A549 (cell line): Measurements from ENCODE around the gene FCSK. TPM values are rescaled to one million over a fixed set of nuclear protein-coding genes. Genes with fewer than 3 reads are reported as not detected.
A peak's percentile ranks its signal among the peaks of the same experiment; 100 is the strongest.

ENCODE experiments used
- ATAC-seq, 2 experiments: fragments of 200-7000 bp in 1 of 2; fragments of >200 bp in 1 of 2; cut with Nextera tagmentation in 1 of 2; cut with Tn5 transposase in 1 of 2; 3 replicates each; pipeline versions ENCODE4 v1.8.0 to v1.9.1; 2018 to 2020; ENCODE audit warnings: mild to moderate bottlenecking in 1 of 2, moderate library complexity in 1 of 2
- CTCF ChIA-PET: fragments of 300-600 bp; sonication (Branson Sonifier 250); formaldehyde crosslinking; extraction: SDS; loops from one replicate; lab custom pipeline; 2021; ENCODE audit warnings: antibody characterized with exemption, inconsistent platforms; lab: Yijun Ruan, JAX
- POLR2A ChIA-PET: fragments of 350-600 bp; formaldehyde crosslinking; extraction: SDS; loops from one replicate; lab custom pipeline; 2021; ENCODE audit warnings: antibody characterized with exemption, inconsistent platforms; lab: Yijun Ruan, JAX
- DNase-seq, 2 experiments: peaks; one replicate each; pipeline versions ENCODE4 v3.0.0 to v3.0.0-alpha.2; 2011 to 2016; ENCODE audit warnings: low read depth in 1 of 2, low spot score in 1 of 2
- FAIRE-seq: peaks from 2 replicates; lab custom pipeline; 2011; peaks lifted over from hg19 to GRCh38; lab: Jason Lieb, UNC
- H3K27ac ChIP-seq, 2 experiments: fragments of >200 bp; sonication (Bioruptor Twin); formaldehyde crosslinking; 3 replicates each; pipeline ENCODE4 v1.5.1; 2016 to 2017
- H3K4me1 ChIP-seq: fragments of >200 bp; sonication (Bioruptor Twin); formaldehyde crosslinking; 3 replicates; pipeline ENCODE4 v1.6.1; 2016
- H3K4me2 ChIP-seq: fragments of >200 bp; sonication (Bioruptor Twin); formaldehyde crosslinking; 3 replicates; pipeline ENCODE4 v1.6.1; 2016
- H3K4me3 ChIP-seq: fragments of >200 bp; sonication (Bioruptor Twin); formaldehyde crosslinking; 3 replicates; pipeline ENCODE4 v1.5.1; 2016
- H3K9me3 ChIP-seq: fragments of >200 bp; sonication (Bioruptor Twin); formaldehyde crosslinking; 3 replicates; pipeline ENCODE4 v1.6.1; 2016
- BHLHE40 ChIP-seq: IDR thresholded peaks from 2 replicates; pipeline ENCODE4 v1.6.1; 2012; ENCODE audit warnings: low read depth, low read length, inconsistent platforms
- CBX2 ChIP-seq: fragments of 200-600 bp; sonication (generic); IDR thresholded peaks from 2 replicates; pipeline ENCODE4 v1.6.1; 2016; ENCODE audit warnings: low read depth, mild to moderate bottlenecking, borderline replicate concordance
- CHD4 ChIP-seq: fragments of 200-600 bp; sonication (generic); IDR thresholded peaks from 2 replicates; pipeline ENCODE4 v1.6.1; 2016; ENCODE audit warnings: antibody characterized with exemption, mild to moderate bottlenecking, borderline replicate concordance
- EHF ChIP-seq: fragments of 250-450 bp; sonication (Bioruptor Pico); IDR thresholded peaks from 2 replicates; pipeline ENCODE4 v1.5.0; 2020; ENCODE audit warnings: mild to moderate bottlenecking
- EP300 ChIP-seq, 2 experiments: fragments of >200 bp; sonication (Bioruptor Twin); formaldehyde crosslinking; IDR thresholded peaks; 2 replicates in 1 of 2; 3 replicates in 1 of 2; pipeline ENCODE4 v1.6.1; 2016 to 2017
- FOSB ChIP-seq: fragments of 250-450 bp; sonication (Bioruptor Pico); IDR thresholded peaks from 2 replicates; pipeline ENCODE4 v1.5.0; 2020; ENCODE audit warnings: mild to moderate bottlenecking, moderate library complexity
- HOXB13 ChIP-seq: fragments of 250-450 bp; sonication (Bioruptor Pico); IDR thresholded peaks from 2 replicates; pipeline ENCODE4 v1.5.0; 2020; ENCODE audit warnings: low read depth, mild to moderate bottlenecking, moderate library complexity
- JUN ChIP-seq, 2 experiments: fragments of >200 bp; sonication (Bioruptor Twin); formaldehyde crosslinking; IDR thresholded peaks; 2 replicates in 1 of 2; 3 replicates in 1 of 2; pipeline ENCODE4 v1.6.1; 2016 to 2017
- KDM1A ChIP-seq: fragments of 200-600 bp; sonication (generic); IDR thresholded peaks from 2 replicates; pipeline ENCODE4 v1.6.1; 2016; ENCODE audit warnings: low read depth, mild to moderate bottlenecking
- NFE2L2 ChIP-seq: fragments of 150-350 bp; conservative IDR thresholded peaks from 2 replicates; pipeline ENCODE4 v1.6.1; 2014; ENCODE audit warnings: low read length
- NR3C1 ChIP-seq: fragments of >200 bp; sonication (Bioruptor Twin); formaldehyde crosslinking; IDR thresholded peaks from 3 replicates; pipeline ENCODE4 v1.6.1; 2017
- POLR2AphosphoS2 ChIP-seq: conservative IDR thresholded peaks from 2 replicates; pipeline ENCODE4 v1.6.1; 2012; ENCODE audit warnings: low read length, improper control_type of control experiment, inconsistent platforms
- RARB ChIP-seq: fragments of 250-450 bp; sonication (Bioruptor Pico); IDR thresholded peaks from 2 replicates; pipeline ENCODE4 v1.8.0; 2021; ENCODE audit warnings: mild to moderate bottlenecking, moderate library complexity
- RNF2 ChIP-seq: fragments of 200-600 bp; sonication (generic); IDR thresholded peaks from 2 replicates; pipeline ENCODE4 v1.6.1; 2016; ENCODE audit warnings: low read depth, mild to moderate bottlenecking, antibody characterized with exemption, moderate library complexity, borderline replicate concordance
- SREBF2 ChIP-seq: fragments of 450-650 bp; IDR thresholded peaks from 2 replicates; pipeline ENCODE4 v1.6.1; 2014; ENCODE audit warnings: mild to moderate bottlenecking, moderate library complexity
- ZC3H11A ChIP-seq: fragments of 450-650 bp; IDR thresholded peaks from 2 replicates; pipeline ENCODE4 v1.6.1; 2014; ENCODE audit warnings: antibody characterized with exemption, mild to moderate bottlenecking
- ZNF302 ChIP-seq: fragments of 250-450 bp; sonication (Bioruptor Pico); IDR thresholded peaks from 2 replicates; pipeline ENCODE4 v1.9.0; 2021; ENCODE audit warnings: inconsistent platforms, mild to moderate bottlenecking, moderate library complexity
- WGBS: methylation state at CpG from one replicate; pipeline ENCODE4 v1.1.6; 2017; ENCODE audit errors: missing lambda C conversion rate; 5-methylcytosine and 5-hydroxymethylcytosine counted together
- polyA plus RNA-seq, 4 experiments: library from polyadenylated mRNA; depleted of rRNA in 3 of 4; stranded (reverse); fragments of >200 nt; fragmentation: RNase III in 1 of 4; extraction: RNeasy Plus Mini Kit Qiagen cat#74134 plus additional on column Dnase treatment in 1 of 4; gene quantifications; 2 replicates in 3 of 4; 3 replicates in 1 of 4; pipeline ENCODE4 v1.2.3, GENCODE V29; 2011 to 2017
- TF ChIP-seq, protein P1 (sequence below): fragments of 450-650 bp; IDR thresholded peaks from 2 replicates; pipeline ENCODE4 v1.6.1; 2014; ENCODE audit warnings: antibody characterized with exemption
- TF ChIP-seq, protein P2 (sequence below): fragments of >200 bp; sonication (Bioruptor Twin); formaldehyde crosslinking; IDR thresholded peaks from 2 replicates; pipeline ENCODE4 v1.6.1; 2016
- TF ChIP-seq, protein P3 (sequence below): IDR thresholded peaks from 2 replicates; pipeline ENCODE4 v1.6.1; 2012; ENCODE audit warnings: low read depth, borderline replicate concordance
- TF ChIP-seq, protein P4 (sequence below): fragments of 250-450 bp; sonication (Bioruptor Pico); IDR thresholded peaks from 2 replicates; pipeline ENCODE4 v1.5.0; 2020; ENCODE audit warnings: low read depth, mild to moderate bottlenecking, moderate library complexity

The FCSK gene
- polyA plus RNA-seq, 2 of the 4 experiments (the other 2 are of a cell fraction): 5.7 to 6.8 TPM

DNA sequence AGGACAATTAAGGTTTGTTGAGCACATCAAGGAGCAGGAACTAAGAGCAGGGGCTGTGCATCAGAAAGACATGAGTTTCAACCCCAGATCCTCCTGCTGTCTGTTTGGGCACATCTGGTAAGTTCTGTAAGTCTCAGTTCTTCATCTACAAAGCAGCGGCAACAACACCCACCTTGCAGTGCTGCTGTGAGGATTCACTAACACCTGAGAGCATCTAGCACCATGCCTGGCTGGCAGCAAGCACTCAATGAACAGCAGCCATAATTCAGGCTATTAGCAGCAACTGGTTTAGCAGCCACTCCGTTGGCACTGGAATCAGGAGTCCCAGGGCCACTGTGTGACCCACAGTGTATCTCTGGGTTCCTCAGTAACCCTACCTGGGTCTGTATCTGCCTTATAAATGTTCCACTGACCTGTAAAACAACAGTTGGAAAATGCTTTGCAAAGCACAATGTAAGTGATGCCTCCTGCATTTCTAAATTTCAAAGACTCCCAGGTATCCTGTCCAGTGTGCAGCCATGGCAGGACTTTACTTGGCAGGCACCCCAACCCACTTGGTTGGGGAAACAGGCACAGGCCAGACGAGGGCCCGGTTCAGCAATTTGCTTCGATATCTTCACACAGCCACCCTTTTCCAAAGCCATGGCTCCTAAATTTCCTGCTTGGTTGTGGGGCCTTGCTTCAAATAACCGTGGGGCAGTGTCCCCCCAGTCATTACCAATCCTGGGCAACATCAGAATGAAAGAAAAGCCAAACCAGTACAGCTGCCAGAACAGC, 19.7 kb upstream of the FCSK start:
- H3K27ac ChIP-seq: peak overlapping the region in 1 of 2 experiments; percentile 72; a peak in 3 of 6 replicates
- no peak for FAIRE-seq
- WGBS: 89% methylated on average over 6 of the region's 6 CpGs

DNA sequence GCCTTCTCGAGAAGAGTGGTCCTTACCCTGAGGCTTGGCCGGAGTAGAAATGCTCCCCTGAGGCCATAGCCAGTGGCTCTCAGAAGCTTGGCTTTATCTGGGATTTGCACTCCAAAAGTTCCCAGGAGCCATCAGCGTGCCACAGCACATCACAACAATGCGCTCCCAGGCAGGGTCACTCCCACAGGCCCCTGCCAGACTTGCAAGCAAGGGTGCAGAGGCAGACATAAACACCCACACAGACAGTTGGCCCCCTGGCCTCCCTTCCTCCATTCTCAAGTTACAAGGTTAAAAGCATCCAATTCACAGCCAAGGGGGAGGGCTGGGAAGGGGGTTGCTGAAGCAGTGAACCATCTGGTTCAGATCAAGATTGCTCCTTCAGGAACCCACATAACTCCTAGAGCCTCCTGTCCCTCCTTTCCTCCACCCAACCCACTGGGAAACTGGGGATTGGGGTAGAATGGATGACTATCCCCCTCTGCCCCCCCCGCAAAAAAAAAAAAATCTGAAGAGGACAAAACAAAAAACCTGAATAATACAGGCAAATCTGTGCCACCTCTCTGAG, 17.3 kb upstream of the FCSK start:
- Histone ChIP-seq H3K27ac (peak overlapping the region; percentile 1 to 98; a peak in 4 of 6 replicates), H3K4me2 (peak overlapping the region; percentile 89), H3K4me3 (peak overlapping the region; percentile 69), H3K4me1 (peaks cover 59% of the 10 kb centered on the region), H3K9me3 (no peaks in the 10 kb centered on the region)
- no peak for ATAC-seq
- TF ChIP-seq EP300 (IDR thresholded peaks at IDR 0.05): no peak
- TF ChIP-seq SREBF2: no peak
- TF ChIP-seq ZC3H11A: no peak
- no peak for TF ChIP-seq ZNF302 (CRISPR knock-in tag)
- no peak for TF ChIP-seq NFE2L2
- TF ChIP-seq RARB (CRISPR knock-in tag): no peak
- TF ChIP-seq, protein P1, sequence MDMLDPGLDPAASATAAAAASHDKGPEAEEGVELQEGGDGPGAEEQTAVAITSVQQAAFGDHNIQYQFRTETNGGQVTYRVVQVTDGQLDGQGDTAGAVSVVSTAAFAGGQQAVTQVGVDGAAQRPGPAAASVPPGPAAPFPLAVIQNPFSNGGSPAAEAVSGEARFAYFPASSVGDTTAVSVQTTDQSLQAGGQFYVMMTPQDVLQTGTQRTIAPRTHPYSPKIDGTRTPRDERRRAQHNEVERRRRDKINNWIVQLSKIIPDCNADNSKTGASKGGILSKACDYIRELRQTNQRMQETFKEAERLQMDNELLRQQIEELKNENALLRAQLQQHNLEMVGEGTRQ: no peak
- no peak for DNase-seq
- no peak for FAIRE-seq
- ChIA-PET CTCF (interaction anchor here (0.8 to 1.5 kb wide), 2 partner anchors 12 to 20 kb away, joined by 3 to 4 read pairs; no protein-coding TSS in a partner anchor), POLR2A (interaction anchor here (3.6 kb wide), 1 partner anchor 56 kb away, joined by 20 read pairs; no protein-coding TSS in a partner anchor)
- 77% methylated on average over 5 of the region's 5 CpGs for WGBS

More for the DNA sequence above, 19.7 kb upstream of the FCSK start:
- Histone ChIP-seq H3K4me2 (no peak overlapping the region), H3K4me3 (no peak overlapping the region), H3K9me3 (no peaks in the 10 kb centered on the region), H3K4me1 (peaks cover 74% of the 10 kb centered on the region)
- POLR2A ChIA-PET: interaction anchor here (3.0 kb wide), 1 partner anchor 53 kb away, joined by 8 read pairs; no protein-coding TSS in a partner anchor
- ATAC-seq (no peak), DNase-seq (no peak)
- TF ChIP-seq BHLHE40 (no peak), POLR2AphosphoS2 (no peak), KDM1A (no peak), EHF (CRISPR knock-in tag) (no peak), CHD4 (no peak), CBX2 (no peak), FOSB (CRISPR knock-in tag) (no peak), ZC3H11A (no peak), NFE2L2 (no peak), JUN (IDR thresholded peaks at IDR 0.05) (no peak), RNF2 (no peak), HOXB13 (CRISPR knock-in tag) (no peak), NR3C1 (no peak)
- TF ChIP-seq, protein P2, sequence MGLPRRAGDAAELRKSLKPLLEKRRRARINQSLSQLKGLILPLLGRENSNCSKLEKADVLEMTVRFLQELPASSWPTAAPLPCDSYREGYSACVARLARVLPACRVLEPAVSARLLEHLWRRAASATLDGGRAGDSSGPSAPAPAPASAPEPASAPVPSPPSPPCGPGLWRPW: no peak
- TF ChIP-seq, protein P3, sequence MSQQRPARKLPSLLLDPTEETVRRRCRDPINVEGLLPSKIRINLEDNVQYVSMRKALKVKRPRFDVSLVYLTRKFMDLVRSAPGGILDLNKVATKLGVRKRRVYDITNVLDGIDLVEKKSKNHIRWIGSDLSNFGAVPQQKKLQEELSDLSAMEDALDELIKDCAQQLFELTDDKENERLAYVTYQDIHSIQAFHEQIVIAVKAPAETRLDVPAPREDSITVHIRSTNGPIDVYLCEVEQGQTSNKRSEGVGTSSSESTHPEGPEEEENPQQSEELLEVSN: no peak
- TF ChIP-seq, protein P1: no peak
- TF ChIP-seq, protein P4, sequence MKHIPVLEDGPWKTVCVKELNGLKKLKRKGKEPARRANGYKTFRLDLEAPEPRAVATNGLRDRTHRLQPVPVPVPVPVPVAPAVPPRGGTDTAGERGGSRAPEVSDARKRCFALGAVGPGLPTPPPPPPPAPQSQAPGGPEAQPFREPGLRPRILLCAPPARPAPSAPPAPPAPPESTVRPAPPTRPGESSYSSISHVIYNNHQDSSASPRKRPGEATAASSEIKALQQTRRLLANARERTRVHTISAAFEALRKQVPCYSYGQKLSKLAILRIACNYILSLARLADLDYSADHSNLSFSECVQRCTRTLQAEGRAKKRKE (CRISPR knock-in tag): no peak
- CTCF ChIA-PET: interaction anchor here (0.8 to 2.3 kb wide), 3 partner anchors 13 to 36 kb away, joined by 3 to 7 read pairs (median 3); partner anchors contain the start of gene FCSK
